Activated naive CD8-positive, alpha-beta T cell treated with anti-CD3 and anti-CD28 coated beads for 36 hours (primary cell): Measurements from ENCODE around the gene FKBP9. TPM values are rescaled to one million over a fixed set of nuclear protein-coding genes. Genes with fewer than 3 reads are reported as not detected.

ENCODE experiments used
- DNase-seq: peaks from one replicate; pipeline ENCODE4 v3.0.0; 2021
- H3K27ac Mint-ChIP-seq: one replicate; pipeline ENCODE4 v1.8.0; 2022; ENCODE audit warnings: mild to moderate bottlenecking, moderate library complexity, mixed read lengths
- H3K27me3 Mint-ChIP-seq: one replicate; pipeline ENCODE4 v1.8.0; 2022; ENCODE audit warnings: mild to moderate bottlenecking, mixed read lengths
- H3K36me3 Mint-ChIP-seq: one replicate; pipeline ENCODE4 v1.8.0; 2021; ENCODE audit warnings: mild to moderate bottlenecking, mixed read lengths
- H3K4me1 Mint-ChIP-seq: one replicate; pipeline ENCODE4 v1.8.0; 2021; ENCODE audit warnings: mixed read lengths
- H3K4me3 Mint-ChIP-seq: one replicate; pipeline ENCODE4 v1.8.0; 2022; ENCODE audit warnings: mild to moderate bottlenecking, moderate library complexity, mixed read lengths
- H3K9me3 Mint-ChIP-seq: one replicate; pipeline ENCODE4 v1.8.0; 2022; ENCODE audit warnings: mixed read lengths
- total RNA-seq, 2 experiments: library from RNA; stranded (reverse); gene quantifications; one replicate each; pipeline ENCODE4 v1.2.3, GENCODE V29; 2021

The FKBP9 gene
- total RNA-seq, 2 experiments from 2014 or later: 0.14 TPM; not detected in 1

DNA sequence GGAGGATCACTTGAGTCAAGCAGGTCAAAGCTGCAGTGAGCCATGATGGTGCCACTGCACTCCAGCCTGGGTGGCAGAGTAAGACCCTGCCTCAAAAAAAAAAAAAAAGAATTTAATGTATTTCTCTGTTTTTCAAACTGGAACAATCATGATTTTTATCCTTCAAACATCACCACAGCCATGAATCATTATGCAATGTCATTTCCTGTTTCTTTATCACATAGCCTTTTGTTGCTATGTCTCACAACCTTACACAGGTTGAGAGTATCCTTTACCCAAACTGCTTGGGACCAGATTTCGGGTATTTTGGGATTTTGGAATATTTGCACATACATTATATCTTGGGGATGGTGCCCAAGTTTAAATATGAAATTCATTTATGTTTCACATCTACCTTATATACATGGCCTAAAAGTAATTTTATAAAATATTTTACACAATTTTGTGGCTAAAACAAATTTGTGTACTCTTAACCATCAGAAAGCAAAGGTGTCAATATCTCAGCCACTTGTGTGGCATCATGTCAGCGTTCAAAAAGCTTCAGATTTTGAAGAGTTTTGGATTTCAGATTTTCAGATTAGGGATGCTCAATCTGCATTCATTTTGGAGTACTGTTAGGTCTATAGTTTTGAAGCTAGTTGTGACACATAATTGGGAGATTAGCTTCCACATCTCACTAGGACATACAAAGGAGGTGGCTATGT lies 97.2 kb downstream of the FKBP9 start:
- no peaks in the 10 kb centered on the region for H3K27me3 Mint-ChIP-seq
- peaks cover 32% of the 10 kb centered on the region for H3K36me3 Mint-ChIP-seq
- no peak for DNase-seq
- H3K4me1 Mint-ChIP-seq: peaks cover 55% of the 10 kb centered on the region
- H3K9me3 Mint-ChIP-seq: no peaks in the 10 kb centered on the region
- no peak overlapping the region for H3K4me3 Mint-ChIP-seq
- H3K27ac Mint-ChIP-seq: peak overlapping the region; percentile 65

- Mint-ChIP-seq H3K27ac (peak overlapping the region; percentile 65), H3K9me3 (no peaks in the 10 kb centered on the region), H3K4me3 (no peak overlapping the region), H3K4me1 (peaks cover 55% of the 10 kb centered on the region), H3K36me3 (peaks cover 38% of the 10 kb centered on the region), H3K27me3 (no peaks in the 10 kb centered on the region)
- DNase-seq: no peak
Measured at GRCh38 chr7:33055158-33055557, 97.9 kb downstream of the FKBP9 start.

Other genes with a start within 250 kb of the FKBP9 start
- 10 to 100 TPM; 20.9 to 22.7 TPM for gene KBTBD2, start 65.7 kb upstream of the FKBP9 start, total RNA-seq
- gene NT5C3A, start 105.3 kb downstream of the FKBP9 start, total RNA-seq: 10 to 100 TPM; 45.3 to 48.7 TPM
- 10 to 100 TPM; 21.4 to 23.6 TPM for gene RP9, start 152.0 kb downstream of the FKBP9 start, total RNA-seq
- 1 to 10 TPM; 4.3 to 5.9 TPM for gene BBS9, start 172.1 kb downstream of the FKBP9 start, total RNA-seq